Adrenal gland (tissue), 12 donors: ENCODE measurements around the gene POLDIP3. TPM values are rescaled to one million over a fixed set of nuclear protein-coding genes. Genes with fewer than 3 reads are reported as not detected.

Experiments
- DNase-seq, 7 donors: peaks; one replicate each; pipeline ENCODE4 v3.0.0-alpha.2; 2019 to 2020
- H3K27ac ChIP-seq, 5 donors: fragments of 200-600 bp; sonication (generic) in 4 of 5; 1 replicate in 3 of 5; 2 replicates in 2 of 5; pipeline versions ENCODE4 v1.5.1 to v1.8.0; 2016 to 2020; ENCODE audit warnings: mild to moderate bottlenecking in 1 of 5
- H3K27me3 ChIP-seq: fragments of 200-600 bp; 2 replicates; pipeline ENCODE4 v1.8.0; 2021
- H3K36me3 ChIP-seq, 2 donors: fragments of 200-600 bp; replicated peaks in 1 of 2; 1 replicate in 1 of 2; 2 replicates in 1 of 2; pipeline versions ENCODE4 v1.5.1 to v1.8.0; 2018 to 2022
- H3K4me1 ChIP-seq, 2 donors: fragments of 200-600 bp; replicated peaks in 1 of 2; 1 replicate in 1 of 2; 2 replicates in 1 of 2; pipeline versions ENCODE4 v1.5.1 to v1.8.0; 2018 to 2021
- H3K4me3 ChIP-seq, 4 donors: fragments of 200-600 bp; sonication (generic) in 3 of 4; one replicate each; pipeline ENCODE4 v1.5.1; 2016 to 2018
- H3K9me3 ChIP-seq, 3 donors: fragments of 200-600 bp; sonication (generic) in 1 of 3; replicated peaks in 1 of 3; 1 replicate in 2 of 3; 2 replicates in 1 of 3; pipeline versions ENCODE4 v1.5.1 to v1.8.0; 2016 to 2021
- CTCF ChIP-seq, 6 experiments: fragments of 450-650 bp in 4 of 6; fragments of 200-600 bp in 2 of 6; sonication (generic) in 1 of 6; IDR thresholded peaks; 1 replicate in 5 of 6; 2 replicates in 1 of 6; pipeline versions ENCODE4 v1.5.1 to v1.8.0; 2016 to 2021; ENCODE audit warnings: antibody characterized with exemption in 6 of 6, mild to moderate bottlenecking in 2 of 6, moderate library complexity in 1 of 6
- POLR2A ChIP-seq, 2 donors: fragments of 450-650 bp; IDR thresholded peaks; one replicate each; pipeline ENCODE4 v1.6.1; 2017; ENCODE audit warnings: antibody characterized with exemption in 2 of 2, mild to moderate bottlenecking in 2 of 2, moderate library complexity in 1 of 2
- WGBS, 4 donors: extraction: QIAGEN DNeasy Blood & Tissue Kit in 2 of 4; methylation state at CpG; one replicate each; pipeline versions ENCODE4 v1.1.5 to v1.1.7; 2013 to 2017; 5-methylcytosine and 5-hydroxymethylcytosine counted together
- intact Hi-C, 2 donors: fragments of 100-400 bp; cut with DNase I; formaldehyde crosslinking; loops; one replicate each; pipeline versions ENCODE4 v1.14.1 to v1.15.0; 2022 to 2023
- polyA plus RNA-seq, 3 donors: library from polyadenylated mRNA; stranded (reverse); fragments of 200-250 nt in 2 of 3; fragments of 350-450 nt in 1 of 3; fragmentation: Illumina TruSeq in 1 of 3; extraction: RNeasy Lipid Tissue Mini Kit (QIAGEN cat#74804) in 1 of 3; gene quantifications; one replicate each; pipeline ENCODE4 v1.2.3, GENCODE V29; 2013 to 2014
- total RNA-seq, 9 donors: library from RNA; depleted of rRNA in 4 of 9; stranded (reverse); fragments of >200 nt in 4 of 9; fragments of 120-200 nt in 1 of 9; fragmentation: NEBNext Ultra II Directional in 1 of 9; extraction: Animal tissue kit (Norgen Biotek cat#: 25700) in 1 of 9; gene quantifications; one replicate each; pipeline versions ENCODE4 v1.1.0 to v1.2.4, GENCODE V29; 2013 to 2023
- donor health status: healthy with polysubstance abuse.
- donor health status: Bipolar disorder and iron deficiency.
- donor health status: DM: yes; HTN: yes; CAD: no.
- donor health status: DM: no; HTN: no; CAD: no.
- donor health status: DM: no; HTN: no; CAD: no.
- donor health status: DM: yes; HTN: yes; CAD: no.

The POLDIP3 gene
- total and polyA plus RNA-seq, 12 donors: 18.7 to 80.2 (median 45.4) TPM

- no peaks in the 10 kb centered on the region for H3K36me3 ChIP-seq
Measured at GRCh38 chr22:42562684-42563083, 52.0 kb downstream of the POLDIP3 start.

GRCh38 chr22:42562279-42562678 lies 52.4 kb downstream of the POLDIP3 start:
- peak overlapping the region in 1 of 5 donors; percentile 52 for H3K27ac ChIP-seq
- TF ChIP-seq CTCF (IDR thresholded peaks at IDR 0.05) (no peak), POLR2A (IDR thresholded peaks at IDR 0.05) (no peak)
- H3K36me3 ChIP-seq: no peaks in the 10 kb centered on the region
- H3K4me3 ChIP-seq: no peak overlapping the region
- intact Hi-C loops: no loop called here
- 23 to 30% (median 28%) methylated on average over 5 to 8 of the region's 8 CpGs for WGBS, 4 donors
- H3K4me1 ChIP-seq: peaks cover 10 to 14% of the 10 kb centered on the region in 2 donors
- H3K27me3 ChIP-seq: no peaks in the 10 kb centered on the region
- no peaks in the 10 kb centered on the region for H3K9me3 ChIP-seq
- no peak for DNase-seq

More at GRCh38 chr22:42562684-42563083, 52.0 kb downstream of the POLDIP3 start:
- no peaks in the 10 kb centered on the region for H3K27me3 ChIP-seq
- H3K9me3 ChIP-seq: no peaks in the 10 kb centered on the region
- peak in 1 of 6 experiments; percentile 18 for TF ChIP-seq CTCF (IDR thresholded peaks at IDR 0.05)
- no peak for TF ChIP-seq POLR2A (IDR thresholded peaks at IDR 0.05)
- no peak overlapping the region for H3K4me3 ChIP-seq
- H3K4me1 ChIP-seq: peaks cover 10 to 14% of the 10 kb centered on the region in 2 donors
- H3K27ac ChIP-seq: peak overlapping the region in 1 of 5 donors; percentile 52
- intact Hi-C loops: no loop called here
- 62 to 66% (median 62%) methylated on average over 1 to 2 of the region's 2 CpGs for WGBS, 4 donors
- no peak for DNase-seq

- no peaks in the 10 kb centered on the region for H3K27me3 ChIP-seq
- 40 to 62% (median 50%) methylated on average over 4 to 5 of the region's 5 CpGs for WGBS, 4 donors
- no peak overlapping the region for H3K4me3 ChIP-seq
- peak overlapping the region in 1 of 5 donors; percentile 52 for H3K27ac ChIP-seq
- intact Hi-C loops: no loop called here
- no peak for DNase-seq
- H3K4me1 ChIP-seq: peaks cover 10 to 14% of the 10 kb centered on the region in 2 donors
- no peaks in the 10 kb centered on the region for H3K36me3 ChIP-seq
- H3K9me3 ChIP-seq: no peaks in the 10 kb centered on the region
- TF ChIP-seq CTCF (IDR thresholded peaks at IDR 0.05): no peak
- no peak for TF ChIP-seq POLR2A (IDR thresholded peaks at IDR 0.05)
Measured at GRCh38 chr22:42561856-42562255, 52.8 kb downstream of the POLDIP3 start.

- Histone ChIP-seq H3K27me3 (no peaks in the 10 kb centered on the region), H3K27ac (no peak overlapping the region), H3K4me1 (peaks cover 10 to 14% of the 10 kb centered on the region in 2 donors), H3K4me3 (no peak overlapping the region), H3K36me3 (no peaks in the 10 kb centered on the region), H3K9me3 (no peaks in the 10 kb centered on the region)
- intact Hi-C loops: no loop called here
- DNase-seq: peak in 1 of 7 donors; percentile 28
- peak; percentile 13 to 43 (median 28) for TF ChIP-seq CTCF (IDR thresholded peaks at IDR 0.05)
- TF ChIP-seq POLR2A (IDR thresholded peaks at IDR 0.05): no peak
- 76 to 86% (median 78%) methylated on average over 7 of the region's 7 CpGs for WGBS, 4 donors
Measured at GRCh38 chr22:42560781-42561180, 53.9 kb downstream of the POLDIP3 start.
